GM19467 (cell line): ENCODE data around the gene NUMB.

Experiments used
- ATAC-seq: cut with Tn5 transposase; IDR thresholded peaks from one replicate; pipeline ENCODE4 v1.9.1; 2021; ENCODE audit warnings: mild to moderate bottlenecking, moderate library complexity; ENCODE audit not compliant: unreplicated experiment

The NUMB gene

DNA sequence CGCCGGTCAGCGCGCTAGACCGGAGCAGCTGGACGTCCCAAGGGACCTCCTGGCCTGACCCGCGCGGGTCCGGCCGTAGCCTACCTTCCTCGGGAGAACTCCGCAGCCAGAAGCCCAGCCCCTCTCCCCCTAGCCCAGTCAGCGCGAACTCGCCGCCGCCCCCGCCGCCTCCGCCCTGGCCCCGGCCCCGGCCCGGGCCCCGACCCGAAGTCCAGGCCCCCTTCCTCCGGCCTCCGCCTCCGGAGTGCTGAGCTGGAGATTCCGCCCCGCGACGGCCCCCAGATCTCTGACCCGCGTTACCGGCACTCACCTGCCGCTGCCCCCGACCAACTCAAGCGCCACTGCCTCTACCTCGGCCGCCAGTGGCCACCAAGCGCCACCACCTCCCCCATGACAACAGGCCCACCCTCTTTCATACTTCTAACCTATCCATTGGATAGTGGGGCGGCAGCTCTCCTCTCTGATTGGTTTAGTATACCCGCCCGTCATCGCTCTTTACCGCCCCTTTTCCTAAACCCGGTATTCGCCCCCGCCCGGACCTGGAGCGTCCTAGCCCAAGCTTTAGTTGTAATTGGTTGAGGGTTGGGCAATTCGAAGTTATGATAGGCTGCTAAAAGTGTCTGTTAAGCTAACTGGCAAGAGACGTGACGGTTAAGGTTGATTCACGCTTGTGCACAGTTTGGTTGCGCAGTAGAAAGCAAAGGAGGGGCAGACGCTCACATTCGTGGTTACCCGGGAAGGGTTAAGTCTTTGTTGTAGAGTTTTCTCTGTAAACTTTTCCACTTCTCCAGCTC, at the start of gene NUMB:
Gene NUMB (minus strand): TSS at position 364 of the 794 bp plus-strand sequence. CDS start 102,795 bp downstream, outside the sequence.
- peak; percentile 90 for ATAC-seq

GRCh38 chr14:73503648-73504047, 45.3 kb upstream of the NUMB start:
- no peak for ATAC-seq

DNA sequence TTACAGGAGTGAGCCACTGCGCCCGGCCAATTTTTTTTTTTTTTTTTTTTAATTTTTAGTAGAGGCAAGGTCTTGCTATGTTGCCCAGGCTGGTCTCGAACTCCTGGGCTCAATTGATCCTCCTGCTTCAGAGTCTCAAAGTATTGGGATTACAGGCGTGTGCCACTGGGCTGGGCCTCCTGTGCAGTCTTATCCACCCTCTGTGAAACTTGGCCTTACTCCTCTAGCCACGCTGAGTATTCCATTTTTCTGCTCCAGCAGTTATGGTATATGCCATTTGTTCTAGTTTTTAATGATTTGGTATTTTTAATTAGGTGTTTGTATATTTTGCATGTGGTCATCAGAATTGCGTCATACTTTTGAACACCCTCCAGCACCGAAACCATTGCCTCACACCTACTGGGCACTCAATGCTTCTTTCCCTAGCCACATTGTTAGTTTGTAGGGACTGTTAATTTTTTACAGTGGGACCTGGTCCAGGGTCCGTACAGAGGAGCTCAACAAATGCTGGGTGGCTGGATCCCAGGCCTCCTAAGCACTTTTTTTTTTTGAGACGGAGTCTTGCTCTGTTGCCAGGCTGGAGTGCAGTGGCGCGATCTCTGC, 43.8 kb upstream of the NUMB start:
- ATAC-seq: no peak

DNA sequence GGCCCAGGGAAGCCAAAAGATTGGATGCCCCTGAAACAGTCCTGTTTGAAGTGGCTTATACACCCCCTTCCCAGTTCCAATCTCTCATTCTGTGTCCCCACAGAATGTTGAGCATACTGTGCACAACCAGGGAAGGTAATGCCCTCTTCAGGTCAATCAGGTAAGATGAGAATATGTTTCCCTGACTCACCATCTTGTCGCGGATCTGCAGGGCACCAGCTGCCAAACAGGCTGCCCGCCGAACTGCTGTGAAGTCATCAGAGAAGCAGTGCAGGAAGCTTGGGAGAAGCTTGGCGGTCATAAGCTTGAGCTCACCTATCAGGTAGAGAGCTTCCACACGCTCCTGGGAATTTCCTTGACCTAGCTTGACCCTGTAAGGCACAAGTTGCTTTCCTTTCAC, 42.0 kb upstream of the NUMB start:
- ATAC-seq: no peak

- ATAC-seq: no peak
These were observed 36.2 kb upstream of the NUMB start for GRCh38 chr14:73494593-73494992.

- ATAC-seq: no peak
These were observed 34.3 kb upstream of the NUMB start for GRCh38 chr14:73492670-73493069.

DNA sequence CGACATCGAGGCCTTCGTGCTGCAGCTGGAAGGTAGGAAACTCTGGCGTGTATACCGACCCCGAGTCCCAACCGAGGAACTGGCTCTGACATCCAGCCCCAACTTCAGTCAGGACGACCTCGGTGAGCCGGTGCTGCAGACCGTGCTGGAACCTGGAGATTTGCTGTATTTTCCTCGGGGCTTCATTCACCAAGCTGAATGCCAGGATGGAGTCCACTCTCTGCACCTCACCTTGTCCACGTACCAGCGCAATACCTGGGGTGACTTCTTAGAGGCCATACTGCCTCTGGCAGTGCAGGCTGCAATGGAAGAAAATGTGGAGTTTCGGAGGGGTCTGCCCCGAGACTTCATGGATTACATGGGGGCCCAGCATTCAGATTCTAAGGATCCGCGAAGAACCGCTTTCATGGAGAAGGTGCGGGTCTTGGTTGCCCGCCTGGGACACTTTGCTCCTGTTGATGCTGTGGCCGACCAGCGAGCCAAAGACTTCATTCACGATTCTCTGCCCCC, 33.8 kb upstream of the NUMB start:
- no peak for ATAC-seq

DNA sequence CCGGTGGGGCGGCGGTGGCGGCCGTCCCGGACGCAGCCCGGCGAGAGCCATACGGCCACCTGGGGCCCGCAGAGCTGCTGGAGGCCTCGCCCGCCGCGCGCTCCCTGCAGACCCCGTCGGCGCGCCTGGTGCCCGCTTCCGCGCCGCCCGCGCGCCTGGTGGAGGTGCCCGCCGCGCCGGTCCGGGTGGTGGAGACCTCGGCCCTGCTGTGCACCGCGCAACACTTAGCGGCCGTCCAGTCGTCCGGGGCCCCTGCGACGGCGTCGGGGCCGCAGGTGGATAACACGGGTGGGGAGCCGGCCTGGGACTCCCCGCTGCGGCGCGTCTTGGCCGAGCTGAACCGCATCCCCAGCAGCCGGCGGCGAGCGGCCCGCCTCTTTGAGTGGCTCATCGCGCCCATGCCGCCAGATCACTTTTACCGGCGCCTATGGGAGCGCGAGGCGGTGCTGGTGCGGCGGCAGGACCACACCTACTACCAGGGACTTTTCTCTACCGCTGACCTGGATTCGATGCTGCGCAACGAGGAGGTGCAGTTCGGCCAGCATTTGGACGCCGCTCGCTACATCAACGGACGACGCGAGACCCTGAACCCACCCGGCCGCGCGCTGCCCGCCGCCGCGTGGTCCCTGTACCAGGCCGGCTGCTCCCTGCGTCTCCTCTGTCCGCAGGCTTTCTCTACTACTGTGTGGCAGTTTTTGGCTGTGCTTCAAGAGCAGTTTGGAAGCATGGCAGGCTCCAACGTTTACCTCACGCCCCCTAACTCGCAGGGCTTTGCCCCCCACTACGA, 33.1 kb upstream of the NUMB start:
- ATAC-seq: peak; percentile 38

DNA sequence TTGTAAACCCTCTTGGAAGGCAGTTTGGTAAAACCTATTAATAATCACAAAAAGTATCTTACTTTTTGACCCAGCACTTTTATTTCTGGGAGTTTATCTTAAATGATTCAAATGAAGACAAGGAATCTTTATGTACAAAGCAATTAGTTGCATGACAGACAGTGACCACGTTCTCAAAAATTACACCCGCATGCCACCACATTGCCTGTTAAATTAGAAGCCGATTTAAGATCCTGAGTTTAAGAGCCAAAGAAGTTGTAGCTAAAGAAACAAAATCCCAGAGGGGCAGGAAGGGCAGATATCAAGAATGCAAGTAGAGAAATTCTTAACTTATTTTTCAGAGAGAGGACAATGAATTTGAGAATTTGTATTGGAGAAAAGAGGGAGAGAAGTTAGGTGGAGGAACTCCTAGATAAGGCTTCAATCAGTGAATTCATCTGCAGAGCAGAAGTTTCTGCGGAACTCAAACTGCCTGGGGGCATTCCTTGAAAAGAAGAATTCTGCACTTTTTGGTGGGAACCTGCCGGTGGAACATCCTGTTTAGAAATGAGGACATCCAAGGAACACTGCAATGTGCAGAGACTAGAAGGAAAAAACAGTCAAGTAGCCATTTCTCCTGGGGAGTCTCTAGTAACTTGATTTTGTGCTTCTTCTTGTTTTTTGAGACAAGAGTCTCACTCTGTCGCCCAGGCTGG, 31.3 kb upstream of the NUMB start:
- no peak for ATAC-seq

GRCh38 chr14:73478684-73479083, 20.3 kb upstream of the NUMB start:
- no peak for ATAC-seq

- ATAC-seq: no peak
These were observed 19.4 kb upstream of the NUMB start for GRCh38 chr14:73477618-73478266.

DNA sequence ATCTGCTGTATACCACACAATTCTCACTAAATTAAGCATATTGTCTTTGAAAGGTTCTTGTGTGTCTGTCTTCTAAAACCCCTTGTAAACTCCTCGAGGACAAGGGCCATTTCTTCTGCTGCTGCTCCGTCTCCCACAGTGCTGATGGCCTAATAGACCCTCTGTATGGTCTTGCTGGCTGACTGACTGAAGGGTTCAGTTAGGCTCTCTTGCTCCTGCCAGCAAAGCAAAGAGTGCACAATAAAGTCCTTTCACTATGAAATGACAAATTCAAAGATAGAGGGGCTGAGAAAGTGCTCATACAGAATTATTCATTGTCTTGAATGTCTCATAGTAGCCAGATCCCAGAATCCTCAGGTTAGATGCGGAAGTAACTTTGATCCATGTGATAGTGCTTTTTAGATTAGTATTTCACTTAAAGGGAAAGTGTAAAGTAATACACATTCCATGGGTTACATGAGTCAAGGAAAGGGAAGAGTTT, 18.1 kb upstream of the NUMB start:
- ATAC-seq: no peak

GRCh38 chr14:73474952-73475351, 16.6 kb upstream of the NUMB start:
- no peak for ATAC-seq

DNA sequence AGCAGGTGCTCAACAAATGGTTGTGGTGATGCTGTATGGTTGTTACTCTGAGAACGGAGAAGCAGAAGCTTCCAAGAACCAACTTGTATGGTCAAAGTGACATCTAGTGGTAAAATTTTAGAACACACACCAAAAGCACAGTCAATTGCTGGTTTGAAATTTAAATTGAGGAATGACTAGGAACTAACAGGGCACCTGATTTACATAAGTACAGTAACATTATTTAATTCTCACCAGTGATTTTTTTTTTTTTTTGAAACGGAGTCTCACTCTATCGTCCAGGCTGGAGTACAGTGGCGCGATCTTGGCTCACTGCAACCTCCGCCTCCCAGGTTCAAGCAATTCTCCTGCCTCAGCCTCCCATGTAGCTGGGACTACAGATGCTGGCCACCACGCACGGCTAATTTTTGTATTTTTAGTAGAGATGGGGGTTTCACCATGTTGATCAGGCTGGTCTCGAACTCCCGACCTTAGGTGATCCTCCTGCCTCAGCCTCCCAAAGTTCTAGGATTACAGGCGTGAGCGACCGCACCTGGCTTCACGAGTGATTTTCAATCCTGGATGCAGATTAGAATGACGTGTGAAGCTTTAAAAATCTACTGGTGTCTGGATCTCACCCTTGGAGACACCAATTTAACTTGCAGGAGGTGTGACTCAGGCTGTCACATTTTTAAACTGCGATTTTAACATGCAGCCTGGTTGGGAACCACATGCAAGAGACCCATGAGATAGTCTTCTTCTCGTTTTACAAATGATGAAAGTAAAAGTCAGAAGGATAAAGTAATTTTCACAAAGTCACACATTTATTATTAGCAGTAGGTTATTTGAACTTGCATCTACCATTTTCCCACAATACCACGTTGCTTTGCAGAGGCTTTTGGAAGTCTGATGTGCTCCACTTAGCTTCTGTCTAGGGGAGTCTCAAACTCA, 14.1 kb upstream of the NUMB start:
- no peak for ATAC-seq

GRCh38 chr14:73471582-73472184, 13.3 kb upstream of the NUMB start:
- no peak for ATAC-seq

DNA sequence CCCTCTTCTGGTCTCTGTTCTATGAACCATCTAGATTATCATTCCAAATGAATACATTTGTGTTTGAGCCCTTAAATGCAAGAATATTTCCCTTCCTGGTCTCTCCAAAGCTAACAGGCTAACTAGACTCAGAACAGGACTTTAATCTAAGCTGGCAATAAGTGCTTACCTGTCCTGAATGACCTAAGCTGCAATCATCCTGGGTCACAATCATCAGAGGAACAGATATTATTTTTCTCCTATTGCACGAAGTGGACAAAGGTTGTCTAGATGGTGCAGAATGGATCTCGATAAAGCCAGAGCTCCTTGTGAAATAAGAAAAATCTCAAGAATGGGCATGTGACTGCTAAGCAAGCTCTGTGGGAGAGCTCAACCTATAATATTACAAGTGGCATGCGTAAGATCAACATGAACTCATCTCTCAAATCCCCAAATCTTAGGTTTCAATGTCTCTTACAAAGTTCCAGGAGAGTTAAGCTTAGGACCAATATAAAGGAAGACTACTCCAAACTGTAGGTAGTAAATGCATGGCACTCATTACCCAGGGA, 10.6 kb upstream of the NUMB start:
- ATAC-seq: no peak

DNA sequence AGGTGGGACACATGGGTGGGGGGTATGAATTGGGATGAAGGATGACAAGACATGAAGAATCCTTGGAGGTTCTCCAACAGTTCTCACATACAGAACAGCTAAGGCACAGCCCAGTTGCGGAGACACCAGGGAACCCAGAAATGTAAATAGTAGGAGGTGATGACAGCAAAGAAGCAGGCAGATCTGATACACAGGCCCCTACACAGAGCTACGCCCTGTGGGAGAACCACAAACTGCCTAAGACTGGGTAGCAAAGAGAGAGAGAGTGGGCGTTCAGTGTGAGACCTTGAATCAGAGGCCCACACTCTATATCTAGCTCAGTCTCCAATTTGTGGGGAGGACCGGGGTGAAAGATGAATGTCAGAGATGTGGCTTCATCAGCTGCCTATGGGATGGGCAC, 9.5 kb upstream of the NUMB start:
- no peak for ATAC-seq

- ATAC-seq: no peak
These were observed 9.0 kb upstream of the NUMB start for GRCh38 chr14:73467377-73467776.

- no peak for ATAC-seq
These were observed 8.5 kb upstream of the NUMB start for GRCh38 chr14:73466861-73467260.
